Measurements from ENCODE around the gene BIN1.

DNA sequence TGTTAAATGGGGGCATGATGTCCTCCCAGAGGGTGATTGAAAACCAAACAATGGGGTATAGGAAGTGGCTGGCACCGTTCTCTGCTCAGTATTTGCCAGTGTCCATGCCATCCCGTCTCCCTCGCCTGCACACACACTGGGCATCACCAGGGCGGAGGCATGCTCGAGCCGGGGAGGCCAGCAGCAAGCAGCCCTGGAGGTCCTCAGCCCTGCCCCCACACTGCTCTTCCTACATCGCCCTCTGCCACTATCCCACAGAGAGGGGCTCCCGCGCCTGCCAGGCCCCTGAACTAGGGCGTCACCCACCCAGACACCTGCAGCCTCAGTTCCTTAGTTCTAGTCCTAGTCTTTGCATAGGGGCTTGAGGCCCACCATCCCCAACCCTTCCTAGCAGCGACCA is 50.9 kb downstream of the BIN1 start:
- TF ChIP-seq, protein P1, sequence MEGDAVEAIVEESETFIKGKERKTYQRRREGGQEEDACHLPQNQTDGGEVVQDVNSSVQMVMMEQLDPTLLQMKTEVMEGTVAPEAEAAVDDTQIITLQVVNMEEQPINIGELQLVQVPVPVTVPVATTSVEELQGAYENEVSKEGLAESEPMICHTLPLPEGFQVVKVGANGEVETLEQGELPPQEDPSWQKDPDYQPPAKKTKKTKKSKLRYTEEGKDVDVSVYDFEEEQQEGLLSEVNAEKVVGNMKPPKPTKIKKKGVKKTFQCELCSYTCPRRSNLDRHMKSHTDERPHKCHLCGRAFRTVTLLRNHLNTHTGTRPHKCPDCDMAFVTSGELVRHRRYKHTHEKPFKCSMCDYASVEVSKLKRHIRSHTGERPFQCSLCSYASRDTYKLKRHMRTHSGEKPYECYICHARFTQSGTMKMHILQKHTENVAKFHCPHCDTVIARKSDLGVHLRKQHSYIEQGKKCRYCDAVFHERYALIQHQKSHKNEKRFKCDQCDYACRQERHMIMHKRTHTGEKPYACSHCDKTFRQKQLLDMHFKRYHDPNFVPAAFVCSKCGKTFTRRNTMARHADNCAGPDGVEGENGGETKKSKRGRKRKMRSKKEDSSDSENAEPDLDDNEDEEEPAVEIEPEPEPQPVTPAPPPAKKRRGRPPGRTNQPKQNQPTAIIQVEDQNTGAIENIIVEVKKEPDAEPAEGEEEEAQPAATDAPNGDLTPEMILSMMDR (conservative IDR thresholded peaks at IDR 0.05; ENCODE audit: low read depth, low read length): no peak
- no peak for TF ChIP-seq EZH2 (IDR thresholded peaks at IDR 0.05; ENCODE audit: low read length, unreplicated experiment)
